ENCODE measurements around the gene SMARCC1. TPM values are rescaled to one million over a fixed set of nuclear protein-coding genes. Genes with fewer than 3 reads are reported as not detected.

The SMARCC1 gene
- total RNA-seq, 1 experiment from 2014 or later, result 43.1 TPM

GRCh38 chr3:47650294-47650693 lies 131.4 kb downstream of the SMARCC1 start:
- Histone ChIP-seq H3K4me3 (ENCODE audit: low read length) (no peak overlapping the region), H2AFZ (ENCODE audit: low read length) (no peak overlapping the region), H3K9me3 (ENCODE audit: low read length) (no peaks in the 10 kb centered on the region), H3K27ac (ENCODE audit: low read length) (no peak overlapping the region), H3K9me2 (replicated peaks; ENCODE audit: low read length) (no peaks in the 10 kb centered on the region), H3K9ac (ENCODE audit: low read length) (no peak overlapping the region), H3K36me3 (ENCODE audit: low read depth, low read length) (peaks cover 2% of the 10 kb centered on the region; the same call in 1 of the 2 replicates), H3K4me2 (ENCODE audit: low read length) (no peak overlapping the region), H3K4me1 (ENCODE audit: insufficient read depth, low read length) (peaks cover 7% of the 10 kb centered on the region; the same call in 1 of the 2 replicates), H3K27me3 (ENCODE audit: low read length) (no peaks in the 10 kb centered on the region), H3K79me2 (ENCODE audit: low read length) (peaks cover 9% of the 10 kb centered on the region), H4K20me1 (ENCODE audit: low read length) (no peaks in the 10 kb centered on the region), H3F3A (ENCODE audit: low read length, unreplicated experiment) (no peaks in the 10 kb centered on the region)
- no peak for TF ChIP-seq EZH2 (IDR thresholded peaks at IDR 0.05; ENCODE audit: low read length, unreplicated experiment)
- no peak for TF ChIP-seq EZH2phosphoT487 (IDR thresholded peaks at IDR 0.05; ENCODE audit: borderline replicate concordance, low read length)
- TF ChIP-seq CTCF (conservative IDR thresholded peaks at IDR 0.05; ENCODE audit: low read depth, low read length), result no peak
- CTCF ChIA-PET, result no interaction called here
- no TSS peak for BruUV-seq (replicated peaks)
- intact Hi-C loops (cut with micrococcal nuclease), result no loop called here
- DNase-seq, result no peak
- POLR2A ChIA-PET (ENCODE audit: unreplicated experiment), result no interaction called here
- ATAC-seq, result no peak

- peaks cover 7% of the 10 kb centered on the region; the same call in 1 of the 2 replicates for H3K4me1 ChIP-seq (ENCODE audit: insufficient read depth, low read length)
- intact Hi-C loops (cut with micrococcal nuclease), result no loop called here
- no peaks in the 10 kb centered on the region for H4K20me1 ChIP-seq (ENCODE audit: low read length)
- no peak overlapping the region for H3K9ac ChIP-seq (ENCODE audit: low read length)
- H3K36me3 ChIP-seq (ENCODE audit: low read depth, low read length), result peaks cover 9% of the 10 kb centered on the region; the same call in 1 of the 2 replicates
- H3K79me2 ChIP-seq (ENCODE audit: low read length), result no peaks in the 10 kb centered on the region
- H3K4me2 ChIP-seq (ENCODE audit: low read length), result no peak overlapping the region
- BruUV-seq (replicated peaks), result no TSS peak
- DNase-seq (no peak), ATAC-seq (no peak)
- POLR2A ChIA-PET (ENCODE audit: unreplicated experiment), result no interaction called here
- H3K27ac ChIP-seq (ENCODE audit: low read length), result no peak overlapping the region
- H3K4me3 ChIP-seq (ENCODE audit: low read length), result no peak overlapping the region
- H3K9me3 ChIP-seq (ENCODE audit: low read length), result no peaks in the 10 kb centered on the region
- H3K9me2 ChIP-seq (replicated peaks; ENCODE audit: low read length), result no peaks in the 10 kb centered on the region
- H3K27me3 ChIP-seq (ENCODE audit: low read length), result no peaks in the 10 kb centered on the region
- CTCF ChIA-PET, result interaction anchor here (0.6 kb wide), 1 partner anchor 23 kb away, joined by 4 read pairs; no protein-coding TSS in a partner anchor
- TF ChIP-seq EZH2 (IDR thresholded peaks at IDR 0.05; ENCODE audit: low read length, unreplicated experiment) (no peak), EZH2phosphoT487 (IDR thresholded peaks at IDR 0.05; ENCODE audit: borderline replicate concordance, low read length) (no peak), CTCF (conservative IDR thresholded peaks at IDR 0.05; ENCODE audit: low read depth, low read length) (no peak)
- no peak overlapping the region for H2AFZ ChIP-seq (ENCODE audit: low read length)
- no peaks in the 10 kb centered on the region for H3F3A ChIP-seq (ENCODE audit: low read length, unreplicated experiment)
These were observed 134.1 kb downstream of the SMARCC1 start for GRCh38 chr3:47647550-47647949.

GRCh38 chr3:47646362-47646761 lies 135.3 kb downstream of the SMARCC1 start:
- Histone ChIP-seq H3K27ac (ENCODE audit: low read length) (no peak overlapping the region), H3K4me2 (ENCODE audit: low read length) (no peak overlapping the region), H3K27me3 (ENCODE audit: low read length) (no peaks in the 10 kb centered on the region), H3K4me1 (ENCODE audit: insufficient read depth, low read length) (peaks cover 7% of the 10 kb centered on the region; the same call in 1 of the 2 replicates), H3K36me3 (ENCODE audit: low read depth, low read length) (peaks cover 12% of the 10 kb centered on the region; the same call in 1 of the 2 replicates), H3K79me2 (ENCODE audit: low read length) (no peaks in the 10 kb centered on the region), H3K9me3 (ENCODE audit: low read length) (no peaks in the 10 kb centered on the region), H3K9me2 (replicated peaks; ENCODE audit: low read length) (no peaks in the 10 kb centered on the region), H3K4me3 (ENCODE audit: low read length) (no peak overlapping the region), H4K20me1 (ENCODE audit: low read length) (no peaks in the 10 kb centered on the region), H3K9ac (ENCODE audit: low read length) (no peak overlapping the region), H2AFZ (ENCODE audit: low read length) (no peak overlapping the region), H3F3A (ENCODE audit: low read length, unreplicated experiment) (no peaks in the 10 kb centered on the region)
- DNase-seq (no peak), ATAC-seq (no peak)
- ChIA-PET CTCF (no interaction called here), POLR2A (ENCODE audit: unreplicated experiment) (no interaction called here)
- TF ChIP-seq EZH2 (IDR thresholded peaks at IDR 0.05; ENCODE audit: low read length, unreplicated experiment) (no peak), CTCF (conservative IDR thresholded peaks at IDR 0.05; ENCODE audit: low read depth, low read length) (no peak), EZH2phosphoT487 (IDR thresholded peaks at IDR 0.05; ENCODE audit: borderline replicate concordance, low read length) (no peak)
- no TSS peak for BruUV-seq (replicated peaks)
- intact Hi-C loops (cut with micrococcal nuclease), result no loop called here
